SK-N-SH (cell line): ENCODE results near the gene PLEKHG3. TPM values are rescaled to one million over a fixed set of nuclear protein-coding genes. Genes with fewer than 3 reads are reported as not detected.

ENCODE experiments used
- CTCF ChIA-PET: fragments of 300-600, 350-600 bp; formaldehyde crosslinking; extraction: SDS; loops from one replicate; lab custom pipeline; 2021; lab: Yijun Ruan, JAX
- POLR2A ChIA-PET: fragments of 350-600 bp; sonication (Branson Sonifier 250); formaldehyde crosslinking; extraction: SDS; loops from one replicate; lab custom pipeline; 2020; ENCODE audit warnings: antibody characterized with exemption, inconsistent platforms; lab: Yijun Ruan, JAX
- DNase-seq: peaks from one replicate; pipeline ENCODE4 v3.0.0; 2012
- H2AFZ ChIP-seq: fragments of 200-600 bp; sonication (generic); 2 replicates; pipeline ENCODE4 v1.8.1; 2016; ENCODE audit warnings: antibody characterized with exemption, mild to moderate bottlenecking, low read depth
- H3F3A ChIP-seq: fragments of 200-600 bp; sonication (generic); replicated peaks from 2 replicates; pipeline ENCODE3; 2016; ENCODE audit warnings: antibody characterized with exemption, mild to moderate bottlenecking; ENCODE audit not compliant: insufficient read depth
- H3K27ac ChIP-seq, 2 experiments: fragments of 200-500 bp in 1 of 2; fragments of 200-600 bp in 1 of 2; sonication (Bioruptor generic) in 1 of 2; sonication (generic), shearing (Covaris generic) in 1 of 2; 2 replicates each; pipeline versions ENCODE4 v1.5.1 to v1.6.1; 2014 to 2016; ENCODE audit warnings: low read depth in 2 of 2, inconsistent platforms in 1 of 2, low read length in 1 of 2, mild to moderate bottlenecking in 1 of 2, mixed read lengths in 1 of 2
- H3K27me3 ChIP-seq: fragments of 200-600 bp; sonication (generic), shearing (Covaris generic); 2 replicates; pipeline ENCODE4 v1.6.1; 2016; ENCODE audit warnings: mixed run types; ENCODE audit not compliant: insufficient read depth
- H3K36me3 ChIP-seq, 2 experiments: fragments of 200-500 bp in 1 of 2; fragments of 200-600 bp in 1 of 2; sonication (Bioruptor generic) in 1 of 2; sonication (generic) in 1 of 2; replicated peaks in 1 of 2; 2 replicates each; pipeline versions ENCODE3 to v1.5.1; 2014 to 2016; ENCODE audit warnings: low read length in 1 of 2, mild to moderate bottlenecking in 1 of 2; ENCODE audit not compliant: insufficient read depth in 2 of 2, control insufficient read depth in 1 of 2
- H3K4me1 ChIP-seq, 2 experiments: fragments of 200-500 bp in 1 of 2; fragments of 200-600 bp in 1 of 2; sonication (Bioruptor generic) in 1 of 2; sonication (generic), shearing (Covaris generic) in 1 of 2; 2 replicates each; pipeline versions ENCODE4 v1.5.1 to v1.6.1; 2014 to 2016; ENCODE audit warnings: low read depth in 1 of 2, low read length in 1 of 2, mixed run types in 1 of 2; ENCODE audit not compliant: insufficient read depth in 2 of 2, control insufficient read depth in 1 of 2
- H3K4me2 ChIP-seq: fragments of 200-600 bp; sonication (generic), shearing (Covaris generic); 2 replicates; pipeline ENCODE4 v1.6.1; 2017; ENCODE audit warnings: mixed run types
- H3K4me3 ChIP-seq, 2 experiments: fragments of 200-500 bp in 1 of 2; fragments of 200-600 bp in 1 of 2; sonication (Bioruptor generic) in 1 of 2; sonication (generic), shearing (Covaris generic) in 1 of 2; 2 replicates each; pipeline versions ENCODE4 v1.5.1 to v1.8.1; 2014 to 2016; ENCODE audit warnings: low read depth in 2 of 2, inconsistent platforms in 1 of 2, low read length in 1 of 2, mild to moderate bottlenecking in 1 of 2, mixed read lengths in 1 of 2, moderate library complexity in 1 of 2
- H3K79me2 ChIP-seq: fragments of 200-600 bp; sonication (generic); 2 replicates; pipeline ENCODE4 v1.8.1; 2017; ENCODE audit warnings: mild to moderate bottlenecking; ENCODE audit not compliant: insufficient read depth
- H3K9ac ChIP-seq: fragments of 200-600 bp; sonication (generic); 2 replicates; pipeline ENCODE4 v1.6.1; 2017; ENCODE audit warnings: mixed run types
- H3K9me2 ChIP-seq: fragments of 200-600 bp; sonication (generic); 2 replicates; pipeline ENCODE4 v1.6.1; 2017; ENCODE audit warnings: mixed run types
- H3K9me3 ChIP-seq: fragments of 200-600 bp; sonication (generic); 2 replicates; pipeline ENCODE4 v1.6.1; 2017; ENCODE audit warnings: mixed run types, mild to moderate bottlenecking, moderate library complexity
- H4K20me1 ChIP-seq: fragments of 200-600 bp; sonication (generic); 2 replicates; pipeline ENCODE4 v1.6.1; 2017; ENCODE audit warnings: mild to moderate bottlenecking, mixed run types; ENCODE audit not compliant: insufficient read depth
- CHD2 ChIP-seq: fragments of 150-350 bp; IDR thresholded peaks from 2 replicates; pipeline ENCODE4 v1.6.1; 2018; ENCODE audit warnings: low read length; ENCODE audit not compliant: partially characterized antibody
- CTCF ChIP-seq: fragments of 200-600 bp; sonication (generic); IDR thresholded peaks from 2 replicates; pipeline ENCODE4 v1.6.1; 2017; ENCODE audit warnings: antibody characterized with exemption, mild to moderate bottlenecking, moderate library complexity
- FOSL2 ChIP-seq: IDR thresholded peaks from 2 replicates; pipeline ENCODE4 v1.4.0; 2012; ENCODE audit warnings: low read depth, mild to moderate bottlenecking, moderate library complexity, borderline replicate concordance
- FOXJ3 ChIP-seq: sonication (generic); formaldehyde crosslinking; IDR thresholded peaks from 2 replicates; pipeline ENCODE4 v1.5.1; 2020; ENCODE audit warnings: mild to moderate bottlenecking, missing genetic modification reagents
- FOXM1 ChIP-seq: IDR thresholded peaks from 2 replicates; pipeline ENCODE4 v1.4.0; 2012; ENCODE audit warnings: low read depth, mild to moderate bottlenecking
- GABPA ChIP-seq: IDR thresholded peaks from 2 replicates; pipeline ENCODE4 v1.4.0; 2012; ENCODE audit warnings: low read depth, mild to moderate bottlenecking
- NFIC ChIP-seq: IDR thresholded peaks from 2 replicates; pipeline ENCODE4 v1.4.0; 2012; ENCODE audit warnings: borderline replicate concordance
- NRF1 ChIP-seq: IDR thresholded peaks from 2 replicates; pipeline ENCODE4 v1.6.1; 2012; ENCODE audit warnings: low read depth, mild to moderate bottlenecking, low read length
- POLR2AphosphoS5 ChIP-seq: IDR thresholded peaks from 2 replicates; pipeline ENCODE4 v1.6.1; 2012; ENCODE audit warnings: low read depth, low read length
- RFX5 ChIP-seq: IDR thresholded peaks from 2 replicates; pipeline ENCODE4 v1.6.1; 2012; ENCODE audit warnings: mild to moderate bottlenecking, improper control_type of control experiment, low read length
- RXRA ChIP-seq: IDR thresholded peaks from 2 replicates; pipeline ENCODE4 v1.4.0; 2012; ENCODE audit warnings: low read depth, mild to moderate bottlenecking, borderline replicate concordance
- SMC3 ChIP-seq: IDR thresholded peaks from 2 replicates; pipeline ENCODE4 v1.6.1; 2012; ENCODE audit warnings: low read depth, low read length, improper control_type of control experiment
- TAF1 ChIP-seq: IDR thresholded peaks from 2 replicates; pipeline ENCODE4 v1.6.1; 2012; ENCODE audit warnings: low read depth, mild to moderate bottlenecking, low read length, moderate library complexity, borderline replicate concordance
- TCF12 ChIP-seq: IDR thresholded peaks from 2 replicates; pipeline ENCODE4 v1.4.0; 2012
- WGBS: methylation state at CpG from one replicate; pipeline ENCODE4 v1.1.6; 2017; ENCODE audit warnings: low lambda C conversion rate; 5-methylcytosine and 5-hydroxymethylcytosine counted together
- polyA plus RNA-seq, 3 experiments: library from polyadenylated mRNA; depleted of rRNA; stranded (reverse); fragments of >200 nt; gene quantifications; 2 replicates each; pipeline ENCODE4 v1.2.3, GENCODE V29; 2012
- TF ChIP-seq, protein P1 (sequence below): IDR thresholded peaks from 2 replicates; pipeline ENCODE4 v1.4.0; 2012; ENCODE audit warnings: low read depth, borderline replicate concordance
- TF ChIP-seq, protein P2 (sequence below): IDR thresholded peaks from 2 replicates; pipeline ENCODE4 v1.4.0; 2012; ENCODE audit warnings: low read depth, borderline replicate concordance
- TF ChIP-seq, protein P3 (sequence below): IDR thresholded peaks from 2 replicates; pipeline ENCODE4; 2012

Gene PLEKHG3
- polyA plus RNA-seq, 1 of the 3 experiments (the other 2 are of a cell fraction): 5.1 TPM

- ChIA-PET CTCF (interaction anchor here (2.1 to 3.6 kb wide), 2 partner anchors 11 to 82 kb away, joined by 10 to 12 read pairs; no protein-coding TSS in a partner anchor), POLR2A (no interaction called here)
- no peak for DNase-seq
- Histone ChIP-seq H3K4me2 (no peak overlapping the region), H3K27me3 (no peaks in the 10 kb centered on the region; the same call in 1 of the 2 replicates), H2AFZ (no peak overlapping the region), H4K20me1 (no peaks in the 10 kb centered on the region), H3K79me2 (no peaks in the 10 kb centered on the region), H3F3A (no peaks in the 10 kb centered on the region), H3K4me3 (no peak overlapping the region), H3K4me1 (peaks cover 0 to 5% of the 10 kb centered on the region in 2 experiments; a peak in 1 of 4 replicates), H3K9me2 (no peaks in the 10 kb centered on the region), H3K27ac (no peak overlapping the region), H3K9me3 (no peaks in the 10 kb centered on the region), H3K36me3 (no peaks in the 10 kb centered on the region), H3K9ac (no peak overlapping the region)
- 88% methylated on average over 10 of the region's 15 CpGs for WGBS
- TF ChIP-seq RXRA: no peak
- no peak for TF ChIP-seq FOSL2
- TF ChIP-seq POLR2AphosphoS5: no peak
- TF ChIP-seq RFX5: no peak
Observed at GRCh38 chr14:64683264-64683663, 21.0 kb upstream of the PLEKHG3 start.

DNA sequence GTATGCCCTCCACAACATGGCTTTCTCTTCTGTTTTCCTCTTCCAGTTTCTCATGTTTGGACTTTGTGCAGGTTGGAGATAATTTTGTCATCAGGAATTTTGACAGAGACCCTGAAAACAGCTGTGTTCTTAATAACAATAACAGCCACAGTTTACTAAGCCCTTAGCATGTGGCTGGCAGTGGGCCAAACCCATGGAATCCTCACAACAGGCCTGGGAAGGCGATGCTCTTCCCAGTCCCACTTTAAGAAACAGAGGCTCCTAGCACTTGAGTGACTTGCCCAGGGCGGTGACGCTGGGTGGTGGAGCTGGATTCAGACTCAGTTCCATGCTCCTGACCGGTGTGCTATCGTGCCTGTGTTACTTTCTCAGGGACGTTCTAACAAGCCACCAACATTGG, 20.1 kb upstream of the PLEKHG3 start:
- H3K4me3 ChIP-seq: no peak overlapping the region
- no peak for DNase-seq
- CTCF ChIA-PET: interaction anchor here (1.0 to 3.6 kb wide), 2 partner anchors 81 to 139 kb away, joined by 4 to 12 read pairs; no protein-coding TSS in a partner anchor
- no peak overlapping the region for H3K27ac ChIP-seq
- no peaks in the 10 kb centered on the region for H3K36me3 ChIP-seq
- H3F3A ChIP-seq: no peaks in the 10 kb centered on the region
- H3K27me3 ChIP-seq: no peaks in the 10 kb centered on the region; the same call in 1 of the 2 replicates
- POLR2A ChIA-PET: no interaction called here
- H2AFZ ChIP-seq: no peak overlapping the region
- H4K20me1 ChIP-seq: no peaks in the 10 kb centered on the region
- H3K4me2 ChIP-seq: no peak overlapping the region
- peaks cover 0 to 5% of the 10 kb centered on the region in 2 experiments; a peak in 1 of 4 replicates for H3K4me1 ChIP-seq
- no peak overlapping the region for H3K9ac ChIP-seq
- H3K79me2 ChIP-seq: no peaks in the 10 kb centered on the region
- 90% methylated on average over 6 of the region's 6 CpGs for WGBS
- TF ChIP-seq FOXM1: no peak
- TF ChIP-seq, protein P1, sequence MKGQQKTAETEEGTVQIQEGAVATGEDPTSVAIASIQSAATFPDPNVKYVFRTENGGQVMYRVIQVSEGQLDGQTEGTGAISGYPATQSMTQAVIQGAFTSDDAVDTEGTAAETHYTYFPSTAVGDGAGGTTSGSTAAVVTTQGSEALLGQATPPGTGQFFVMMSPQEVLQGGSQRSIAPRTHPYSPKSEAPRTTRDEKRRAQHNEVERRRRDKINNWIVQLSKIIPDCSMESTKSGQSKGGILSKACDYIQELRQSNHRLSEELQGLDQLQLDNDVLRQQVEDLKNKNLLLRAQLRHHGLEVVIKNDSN: no peak
- no peak for TF ChIP-seq SMC3
- TF ChIP-seq TCF12: no peak
- no peak for TF ChIP-seq NFIC
- no peak for TF ChIP-seq CTCF
- no peak for TF ChIP-seq FOXJ3 (CRISPR knock-in tag)
- no peak for TF ChIP-seq TAF1
- TF ChIP-seq CHD2: no peak
- TF ChIP-seq, protein P2, sequence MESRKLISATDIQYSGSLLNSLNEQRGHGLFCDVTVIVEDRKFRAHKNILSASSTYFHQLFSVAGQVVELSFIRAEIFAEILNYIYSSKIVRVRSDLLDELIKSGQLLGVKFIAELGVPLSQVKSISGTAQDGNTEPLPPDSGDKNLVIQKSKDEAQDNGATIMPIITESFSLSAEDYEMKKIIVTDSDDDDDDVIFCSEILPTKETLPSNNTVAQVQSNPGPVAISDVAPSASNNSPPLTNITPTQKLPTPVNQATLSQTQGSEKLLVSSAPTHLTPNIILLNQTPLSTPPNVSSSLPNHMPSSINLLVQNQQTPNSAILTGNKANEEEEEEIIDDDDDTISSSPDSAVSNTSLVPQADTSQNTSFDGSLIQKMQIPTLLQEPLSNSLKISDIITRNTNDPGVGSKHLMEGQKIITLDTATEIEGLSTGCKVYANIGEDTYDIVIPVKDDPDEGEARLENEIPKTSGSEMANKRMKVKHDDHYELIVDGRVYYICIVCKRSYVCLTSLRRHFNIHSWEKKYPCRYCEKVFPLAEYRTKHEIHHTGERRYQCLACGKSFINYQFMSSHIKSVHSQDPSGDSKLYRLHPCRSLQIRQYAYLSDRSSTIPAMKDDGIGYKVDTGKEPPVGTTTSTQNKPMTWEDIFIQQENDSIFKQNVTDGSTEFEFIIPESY: no peak
- no peak for TF ChIP-seq GABPA
- TF ChIP-seq, protein P3, sequence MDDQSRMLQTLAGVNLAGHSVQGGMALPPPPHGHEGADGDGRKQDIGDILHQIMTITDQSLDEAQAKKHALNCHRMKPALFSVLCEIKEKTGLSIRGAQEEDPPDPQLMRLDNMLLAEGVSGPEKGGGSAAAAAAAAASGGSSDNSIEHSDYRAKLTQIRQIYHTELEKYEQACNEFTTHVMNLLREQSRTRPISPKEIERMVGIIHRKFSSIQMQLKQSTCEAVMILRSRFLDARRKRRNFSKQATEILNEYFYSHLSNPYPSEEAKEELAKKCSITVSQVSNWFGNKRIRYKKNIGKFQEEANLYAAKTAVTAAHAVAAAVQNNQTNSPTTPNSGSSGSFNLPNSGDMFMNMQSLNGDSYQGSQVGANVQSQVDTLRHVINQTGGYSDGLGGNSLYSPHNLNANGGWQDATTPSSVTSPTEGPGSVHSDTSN: no peak
- no peak for TF ChIP-seq NRF1
- TF ChIP-seq, all 33 proteins: peak for 0
- Histone ChIP-seq H3K9me2 (no peaks in the 10 kb centered on the region), H3K9me3 (no peaks in the 10 kb centered on the region)
